Esophagus muscularis mucosa (tissue), 4 donors: ENCODE data around the gene RBMS3. TPM values are rescaled to one million over a fixed set of nuclear protein-coding genes. Genes with fewer than 3 reads are reported as not detected.

ENCODE experiments used
- DNase-seq: peaks from one replicate; pipeline ENCODE4 v3.0.0-alpha.2; 2017; ENCODE audit errors: extremely low spot score
- H3K27ac ChIP-seq, 4 donors: fragments of 200-600 bp; sonication (generic); replicated peaks in 1 of 4; 1 replicate in 3 of 4; 2 replicates in 1 of 4; pipeline ENCODE4 v1.5.1; 2016 to 2019; ENCODE audit warnings: mild to moderate bottlenecking in 1 of 4
- H3K27me3 ChIP-seq, 4 donors: fragments of 200-600 bp; sonication (generic); one replicate each; pipeline versions ENCODE4 v1.5.1 to v1.6.0; 2016 to 2019
- H3K36me3 ChIP-seq, 4 donors: fragments of 200-600 bp; sonication (generic); one replicate each; pipeline ENCODE4 v1.5.1; 2016 to 2019
- H3K4me1 ChIP-seq, 4 donors: fragments of 200-600 bp; sonication (generic); one replicate each; pipeline ENCODE4 v1.5.1; 2016 to 2019
- H3K4me3 ChIP-seq, 4 donors: fragments of 200-600 bp; sonication (generic); 1 replicate in 2 of 4; 2 replicates in 2 of 4; pipeline ENCODE4 v1.5.1; 2016 to 2019; ENCODE audit warnings: mild to moderate bottlenecking in 4 of 4, moderate library complexity in 1 of 4
- H3K9me3 ChIP-seq, 4 donors: fragments of 200-600 bp; sonication (generic); 1 replicate in 3 of 4; 2 replicates in 1 of 4; pipeline ENCODE4 v1.5.1; 2016 to 2019
- EP300 ChIP-seq: sonication (generic); formaldehyde crosslinking; IDR thresholded peaks from one replicate; pipeline ENCODE4 v1.6.1; 2017; ENCODE audit warnings: antibody characterized with exemption
- POLR2A ChIP-seq: fragments of 450-650 bp; IDR thresholded peaks from one replicate; pipeline ENCODE4 v1.6.1; 2017; ENCODE audit warnings: antibody characterized with exemption, moderate library complexity, mild to moderate bottlenecking, low read depth
- POLR2AphosphoS5 ChIP-seq, 2 donors: sonication (generic); formaldehyde crosslinking; IDR thresholded peaks; one replicate each; pipeline ENCODE4 v1.6.1; 2017; ENCODE audit warnings: antibody characterized with exemption in 2 of 2
- WGBS: methylation state at CpG from one replicate; pipeline ENCODE4 v1.1.5; 2018; 5-methylcytosine and 5-hydroxymethylcytosine counted together
- intact Hi-C: fragments of 100-400 bp; cut with DNase I; formaldehyde crosslinking; loops from one replicate; pipeline ENCODE4 v1.15.1; 2023
- total RNA-seq, 4 donors: library from RNA; depleted of rRNA; stranded (reverse); fragments of >200 nt; gene quantifications; one replicate each; pipeline versions ENCODE4 v1.1.0 to v1.2.1, GENCODE V29; 2016
- TF ChIP-seq, protein P1 (sequence below), 3 experiments: fragments of 200-600 bp in 2 of 3; fragments of 450-650 bp in 1 of 3; sonication (generic) in 2 of 3; IDR thresholded peaks; one replicate each; pipeline ENCODE4 v1.5.1; 2017 to 2019; ENCODE audit warnings: antibody characterized with exemption in 3 of 3, mild to moderate bottlenecking in 2 of 3, moderate library complexity in 1 of 3

The RBMS3 gene
- total RNA-seq, 4 donors from 2014 or later: 53.0 to 81.5 (median 61.2) TPM

DNA sequence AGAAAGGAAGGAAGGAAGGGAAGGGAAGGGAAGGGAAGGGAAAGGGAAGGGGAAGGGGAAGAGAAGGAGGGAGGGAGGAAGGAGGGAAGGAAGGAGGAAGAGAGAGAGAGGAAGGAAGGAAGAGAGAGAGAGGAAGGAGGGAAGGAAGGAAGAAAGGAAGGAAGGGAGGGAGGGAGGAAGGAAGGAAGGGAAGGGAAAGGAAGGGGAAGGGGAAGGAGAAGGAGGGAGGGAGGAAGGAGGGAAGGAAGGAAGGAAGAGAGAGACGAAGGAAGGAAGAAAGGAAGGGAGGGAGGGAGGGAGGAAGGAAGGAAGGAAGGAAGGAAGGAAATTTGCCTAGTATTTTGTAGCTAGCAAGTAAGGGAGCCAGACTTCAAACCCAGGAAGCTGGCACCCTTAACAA is 583.9 kb downstream of the RBMS3 start:
- no peaks in the 10 kb centered on the region for H3K36me3 ChIP-seq
- WGBS: 95% methylated on average over 1 of the region's 1 CpG
- H3K27me3 ChIP-seq: no peaks in the 10 kb centered on the region
- no peak overlapping the region for H3K27ac ChIP-seq
- no peak overlapping the region for H3K4me3 ChIP-seq
- H3K9me3 ChIP-seq: no peaks in the 10 kb centered on the region
- TF ChIP-seq EP300: no peak
- TF ChIP-seq POLR2AphosphoS5 (IDR thresholded peaks at IDR 0.05): no peak
- TF ChIP-seq POLR2A: no peak
- TF ChIP-seq, protein P1, sequence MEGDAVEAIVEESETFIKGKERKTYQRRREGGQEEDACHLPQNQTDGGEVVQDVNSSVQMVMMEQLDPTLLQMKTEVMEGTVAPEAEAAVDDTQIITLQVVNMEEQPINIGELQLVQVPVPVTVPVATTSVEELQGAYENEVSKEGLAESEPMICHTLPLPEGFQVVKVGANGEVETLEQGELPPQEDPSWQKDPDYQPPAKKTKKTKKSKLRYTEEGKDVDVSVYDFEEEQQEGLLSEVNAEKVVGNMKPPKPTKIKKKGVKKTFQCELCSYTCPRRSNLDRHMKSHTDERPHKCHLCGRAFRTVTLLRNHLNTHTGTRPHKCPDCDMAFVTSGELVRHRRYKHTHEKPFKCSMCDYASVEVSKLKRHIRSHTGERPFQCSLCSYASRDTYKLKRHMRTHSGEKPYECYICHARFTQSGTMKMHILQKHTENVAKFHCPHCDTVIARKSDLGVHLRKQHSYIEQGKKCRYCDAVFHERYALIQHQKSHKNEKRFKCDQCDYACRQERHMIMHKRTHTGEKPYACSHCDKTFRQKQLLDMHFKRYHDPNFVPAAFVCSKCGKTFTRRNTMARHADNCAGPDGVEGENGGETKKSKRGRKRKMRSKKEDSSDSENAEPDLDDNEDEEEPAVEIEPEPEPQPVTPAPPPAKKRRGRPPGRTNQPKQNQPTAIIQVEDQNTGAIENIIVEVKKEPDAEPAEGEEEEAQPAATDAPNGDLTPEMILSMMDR (IDR thresholded peaks at IDR 0.05): no peak
- DNase-seq: no peak
- intact Hi-C loops: no loop called here
- no peaks in the 10 kb centered on the region for H3K4me1 ChIP-seq

DNA sequence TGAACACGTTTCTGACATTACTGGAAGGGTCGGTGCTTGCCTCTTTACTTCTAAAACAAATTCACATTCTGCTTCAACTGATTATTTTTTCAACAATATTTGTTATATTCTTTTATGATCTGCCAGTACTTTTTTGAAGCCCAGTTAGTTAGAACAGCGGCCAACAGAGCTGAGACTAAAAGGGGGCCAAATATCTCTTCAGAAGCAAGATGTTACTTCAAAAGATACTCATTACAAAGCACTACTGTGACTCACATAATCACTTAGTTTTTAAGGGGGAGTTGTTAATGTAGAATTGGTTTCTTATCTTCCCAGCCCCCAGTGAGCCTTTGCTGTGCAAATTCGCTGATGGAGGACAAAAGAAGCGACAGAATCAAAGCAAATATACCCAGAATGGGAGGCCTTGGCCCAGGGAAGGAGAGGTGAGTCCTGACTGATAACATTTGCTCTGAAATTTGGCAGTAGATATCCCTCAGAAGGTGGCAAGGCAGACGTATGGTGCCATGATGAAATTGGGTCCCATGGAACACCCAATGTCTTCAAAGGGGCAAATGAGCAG is 587.8 kb downstream of the RBMS3 start:
- H3K4me1 ChIP-seq: no peaks in the 10 kb centered on the region
- H3K9me3 ChIP-seq: peaks cover 0 to 13% (median 6%) of the 10 kb centered on the region in 4 donors
- H3K27me3 ChIP-seq: no peaks in the 10 kb centered on the region
- H3K27ac ChIP-seq: no peak overlapping the region
- intact Hi-C loops: no loop called here
- TF ChIP-seq EP300: no peak
- TF ChIP-seq, protein P1 (IDR thresholded peaks at IDR 0.05): no peak
- no peak for TF ChIP-seq POLR2A
- no peak for TF ChIP-seq POLR2AphosphoS5 (IDR thresholded peaks at IDR 0.05)
- H3K36me3 ChIP-seq: no peaks in the 10 kb centered on the region
- no peak for DNase-seq
- WGBS: 76% methylated on average over 6 of the region's 6 CpGs
- H3K4me3 ChIP-seq: no peak overlapping the region

DNA sequence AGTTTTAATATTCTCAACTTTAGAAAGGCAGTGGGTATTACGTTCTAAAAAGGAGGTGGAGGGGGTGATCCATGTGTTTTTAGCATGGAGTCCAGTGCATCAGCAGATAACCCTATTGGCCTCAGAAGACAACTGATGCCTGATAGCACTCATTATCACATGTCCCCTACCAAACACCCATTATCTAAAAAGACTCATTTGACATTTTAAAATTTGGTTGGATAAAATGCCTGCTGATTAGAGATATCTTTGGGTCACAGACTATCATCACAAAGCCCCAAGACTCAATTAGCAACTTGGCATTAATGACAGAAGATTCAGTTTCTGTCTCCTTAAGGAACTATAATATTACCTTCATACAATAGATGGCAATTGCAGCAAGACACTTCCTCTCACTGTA is 589.3 kb downstream of the RBMS3 start:
- no peak for DNase-seq
- TF ChIP-seq, protein P1 (IDR thresholded peaks at IDR 0.05): no peak
- TF ChIP-seq EP300: no peak
- no peak for TF ChIP-seq POLR2AphosphoS5 (IDR thresholded peaks at IDR 0.05)
- TF ChIP-seq POLR2A: no peak
- 74% methylated on average over 1 of the region's 1 CpG for WGBS

DNA sequence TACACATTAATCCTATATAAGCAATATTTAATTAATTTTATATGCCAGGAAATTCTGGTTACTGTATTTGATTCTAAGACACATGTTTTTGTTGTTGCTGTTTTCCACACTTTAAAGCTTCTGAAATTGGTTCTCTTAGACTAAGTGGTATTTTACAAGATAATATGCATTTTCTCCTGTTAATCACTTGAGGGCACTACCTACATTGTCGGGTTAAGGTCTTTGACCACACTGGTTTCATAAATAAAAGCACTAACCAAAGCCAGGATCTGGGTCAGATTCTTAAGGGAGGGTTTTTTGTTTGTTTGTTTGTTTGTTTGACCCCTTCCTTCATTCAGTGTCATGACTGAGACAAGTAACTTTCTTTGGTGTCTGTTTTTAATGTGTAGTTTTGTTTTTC is 590.2 kb downstream of the RBMS3 start:
- Histone ChIP-seq H3K9me3 (peaks cover 0 to 15% (median 7%) of the 10 kb centered on the region in 4 donors), H3K27me3 (no peaks in the 10 kb centered on the region), H3K4me1 (no peaks in the 10 kb centered on the region), H3K4me3 (no peak overlapping the region), H3K36me3 (no peaks in the 10 kb centered on the region), H3K27ac (no peak overlapping the region)
- TF ChIP-seq EP300 (no peak), POLR2A (no peak), POLR2AphosphoS5 (IDR thresholded peaks at IDR 0.05) (no peak)
- TF ChIP-seq, protein P1 (IDR thresholded peaks at IDR 0.05): no peak
- intact Hi-C loops: no loop called here
- 100% methylated on average over 1 of the region's 1 CpG for WGBS
- DNase-seq: no peak

More for the DNA sequence above, 589.3 kb downstream of the RBMS3 start:
- Histone ChIP-seq H3K27ac (no peak overlapping the region), H3K4me3 (no peak overlapping the region), H3K9me3 (peaks cover 0 to 15% (median 7%) of the 10 kb centered on the region in 4 donors), H3K27me3 (no peaks in the 10 kb centered on the region), H3K36me3 (no peaks in the 10 kb centered on the region), H3K4me1 (no peaks in the 10 kb centered on the region)
- intact Hi-C loops: no loop called here

DNA sequence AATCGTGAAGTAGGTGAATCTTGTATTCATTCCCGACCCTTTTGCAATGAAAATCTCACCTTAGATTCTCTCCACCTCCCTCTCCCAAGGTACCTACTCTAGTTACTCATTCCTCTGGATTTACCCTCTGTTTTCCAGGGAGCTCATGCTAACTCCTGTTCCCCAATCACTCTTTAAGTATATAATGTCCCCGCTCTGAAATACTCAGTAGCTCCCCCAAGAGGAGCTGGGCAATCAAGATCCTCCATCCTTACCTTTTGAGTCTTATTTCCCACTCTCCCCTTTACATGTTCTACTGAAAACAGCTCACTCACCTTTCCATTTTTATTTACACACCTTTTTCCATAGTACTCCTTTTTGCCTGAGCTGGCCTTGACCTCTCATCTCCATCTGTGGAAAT is 599.9 kb downstream of the RBMS3 start:
- H3K4me1 ChIP-seq: no peaks in the 10 kb centered on the region
- no peak overlapping the region for H3K27ac ChIP-seq
- no peak overlapping the region for H3K4me3 ChIP-seq
- H3K27me3 ChIP-seq: no peaks in the 10 kb centered on the region
- DNase-seq: no peak
- no peaks in the 10 kb centered on the region for H3K9me3 ChIP-seq
- no peak for TF ChIP-seq EP300
- TF ChIP-seq POLR2A: no peak
- TF ChIP-seq, protein P1 (IDR thresholded peaks at IDR 0.05): no peak
- no peak for TF ChIP-seq POLR2AphosphoS5 (IDR thresholded peaks at IDR 0.05)
- intact Hi-C loops: no loop called here
- no peaks in the 10 kb centered on the region for H3K36me3 ChIP-seq
- WGBS: 96% methylated on average over 3 of the region's 3 CpGs
